ENCODE results near the gene ABCD1.
A peak's percentile ranks its signal among the peaks of the same experiment; 100 is the strongest.

Gene ABCD1

GRCh38 chrX:153763989-153764755 lies 39.5 kb downstream of the ABCD1 start, which contains the start of gene PLXNB3:
TSS of gene PLXNB3 (plus strand) at chrX:153764249. CDS start at chrX:153765536, 1,287 bp downstream.
- peak; percentile 73 for TF ChIP-seq CTCF (IDR thresholded peaks at IDR 0.05; ENCODE audit: extremely low read depth, missing control alignments)
- DNase-seq (ENCODE audit: low spot score) = peak; percentile 76

- DNase-seq (ENCODE audit: low spot score) = no peak
- TF ChIP-seq CTCF (IDR thresholded peaks at IDR 0.05; ENCODE audit: extremely low read depth, missing control alignments) = no peak
These were observed 40.1 kb downstream of the ABCD1 start for GRCh38 chrX:153764786-153765137.

GRCh38 chrX:153765138-153766079 lies 40.8 kb downstream of the ABCD1 start:
- no peak for DNase-seq (ENCODE audit: low spot score)
- no peak for TF ChIP-seq CTCF (IDR thresholded peaks at IDR 0.05; ENCODE audit: extremely low read depth, missing control alignments)

- no peak for DNase-seq (ENCODE audit: low spot score)
These were observed 41.6 kb downstream of the ABCD1 start for GRCh38 chrX:153766098-153766817.

GRCh38 chrX:153766871-153767673 lies 42.4 kb downstream of the ABCD1 start:
- no peak for TF ChIP-seq CTCF (IDR thresholded peaks at IDR 0.05; ENCODE audit: extremely low read depth, missing control alignments)

More at GRCh38 chrX:153766098-153766817, 41.6 kb downstream of the ABCD1 start:
- TF ChIP-seq CTCF (IDR thresholded peaks at IDR 0.05; ENCODE audit: extremely low read depth, missing control alignments) = no peak

GRCh38 chrX:153767674-153768055 lies 43.0 kb downstream of the ABCD1 start:
- TF ChIP-seq CTCF (IDR thresholded peaks at IDR 0.05; ENCODE audit: extremely low read depth, missing control alignments) = no peak
- peak; percentile 4 for DNase-seq (ENCODE audit: low spot score)

More at GRCh38 chrX:153766871-153767673, 42.4 kb downstream of the ABCD1 start:
- peak; percentile 6 for DNase-seq (ENCODE audit: low spot score)
